Testis (tissue), 3 donors: ENCODE data around the gene COMMD7. TPM values are rescaled to one million over a fixed set of nuclear protein-coding genes. Genes with fewer than 3 reads are reported as not detected.

Experiments
- DNase-seq: peaks from one replicate; pipeline ENCODE4 v3.0.0-alpha.2; 2019
- H3K27ac ChIP-seq, 2 donors: fragments of 200-600 bp; sonication (generic); one replicate each; pipeline ENCODE4 v1.5.1; 2019
- H3K27me3 ChIP-seq: fragments of 200-600 bp; sonication (generic); one replicate; pipeline ENCODE4 v1.5.1; 2019
- H3K36me3 ChIP-seq: fragments of 200-600 bp; sonication (generic); one replicate; pipeline ENCODE4 v1.5.1; 2017; ENCODE audit warnings: low read depth; ENCODE audit errors: missing control alignments
- H3K4me1 ChIP-seq: fragments of 200-600 bp; sonication (generic); one replicate; pipeline ENCODE4 v1.5.1; 2019
- H3K4me3 ChIP-seq, 2 donors: fragments of 200-600 bp; sonication (generic); one replicate each; pipeline ENCODE4 v1.5.1; 2017 to 2019
- H3K9me3 ChIP-seq: fragments of 200-600 bp; sonication (generic); one replicate; pipeline ENCODE4 v1.5.1; 2017
- POLR2A ChIP-seq: fragments of 450-650 bp; IDR thresholded peaks from one replicate; pipeline ENCODE4 v1.6.1; 2017; ENCODE audit warnings: antibody characterized with exemption, mild to moderate bottlenecking, moderate library complexity
- WGBS, 2 donors: methylation state at CpG; one replicate each; pipeline ENCODE4 v1.1.5; 2018; 5-methylcytosine and 5-hydroxymethylcytosine counted together
- intact Hi-C: fragments of 100-400 bp; cut with DNase I; formaldehyde crosslinking; loops from one replicate; pipeline ENCODE4 v1.15.1; 2023; ENCODE audit warnings: low total_unique reads
- polyA plus RNA-seq: library from polyadenylated mRNA; stranded (reverse); fragments of 350-450 nt; fragmentation: Illumina TruSeq; extraction: RNeasy Lipid Tissue Mini Kit (QIAGEN cat#74804); gene quantifications from one replicate; pipeline ENCODE4 v1.2.3, GENCODE V29; 2014; ENCODE audit warnings: low read depth, low replicate concordance; ENCODE audit not compliant: insufficient read depth
- total RNA-seq, 2 donors: library from RNA; depleted of rRNA; stranded (reverse); fragments of >200 nt; gene quantifications; one replicate each; pipeline ENCODE4 v1.2.3, GENCODE V29; 2016
- TF ChIP-seq, protein P1 (sequence below), 3 experiments: fragments of 450-650 bp in 2 of 3; fragments of 200-600 bp in 1 of 3; sonication (generic) in 1 of 3; IDR thresholded peaks; one replicate each; pipeline ENCODE4 v1.5.1; 2016 to 2019; ENCODE audit warnings: antibody characterized with exemption in 3 of 3, mild to moderate bottlenecking in 2 of 3, moderate library complexity in 1 of 3

The COMMD7 gene
- total and polyA plus RNA-seq, 3 donors from 2014 or later: 18.0 to 26.0 (median 21.8) TPM

GRCh38 chr20:32678948-32679347 is 64.3 kb downstream of the COMMD7 start:
- Histone ChIP-seq H3K27ac (no peak overlapping the region), H3K9me3 (no peaks in the 10 kb centered on the region), H3K27me3 (no peaks in the 10 kb centered on the region), H3K36me3 (no peaks in the 10 kb centered on the region), H3K4me3 (no peak overlapping the region), H3K4me1 (peaks cover 13% of the 10 kb centered on the region)
- DNase-seq: no peak
- intact Hi-C loops: no loop called here
- WGBS, 2 donors: 70 to 90% methylated on average over 5 to 6 of the region's 6 CpGs
- TF ChIP-seq, protein P1, sequence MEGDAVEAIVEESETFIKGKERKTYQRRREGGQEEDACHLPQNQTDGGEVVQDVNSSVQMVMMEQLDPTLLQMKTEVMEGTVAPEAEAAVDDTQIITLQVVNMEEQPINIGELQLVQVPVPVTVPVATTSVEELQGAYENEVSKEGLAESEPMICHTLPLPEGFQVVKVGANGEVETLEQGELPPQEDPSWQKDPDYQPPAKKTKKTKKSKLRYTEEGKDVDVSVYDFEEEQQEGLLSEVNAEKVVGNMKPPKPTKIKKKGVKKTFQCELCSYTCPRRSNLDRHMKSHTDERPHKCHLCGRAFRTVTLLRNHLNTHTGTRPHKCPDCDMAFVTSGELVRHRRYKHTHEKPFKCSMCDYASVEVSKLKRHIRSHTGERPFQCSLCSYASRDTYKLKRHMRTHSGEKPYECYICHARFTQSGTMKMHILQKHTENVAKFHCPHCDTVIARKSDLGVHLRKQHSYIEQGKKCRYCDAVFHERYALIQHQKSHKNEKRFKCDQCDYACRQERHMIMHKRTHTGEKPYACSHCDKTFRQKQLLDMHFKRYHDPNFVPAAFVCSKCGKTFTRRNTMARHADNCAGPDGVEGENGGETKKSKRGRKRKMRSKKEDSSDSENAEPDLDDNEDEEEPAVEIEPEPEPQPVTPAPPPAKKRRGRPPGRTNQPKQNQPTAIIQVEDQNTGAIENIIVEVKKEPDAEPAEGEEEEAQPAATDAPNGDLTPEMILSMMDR (IDR thresholded peaks at IDR 0.05): no peak
- TF ChIP-seq POLR2A: no peak

- WGBS, 2 donors: 86 to 88% methylated on average over 13 of the region's 13 CpGs
- H3K4me3 ChIP-seq: no peak overlapping the region
- TF ChIP-seq, protein P1 (IDR thresholded peaks at IDR 0.05): no peak
- no peak for TF ChIP-seq POLR2A
- intact Hi-C loops: no loop called here
- no peak for DNase-seq
- H3K4me1 ChIP-seq: peaks cover 18% of the 10 kb centered on the region
- H3K9me3 ChIP-seq: no peaks in the 10 kb centered on the region
- H3K27ac ChIP-seq: no peak overlapping the region
- H3K36me3 ChIP-seq: no peaks in the 10 kb centered on the region
- no peaks in the 10 kb centered on the region for H3K27me3 ChIP-seq
Measured at GRCh38 chr20:32675223-32675975, 67.9 kb downstream of the COMMD7 start.

DNA sequence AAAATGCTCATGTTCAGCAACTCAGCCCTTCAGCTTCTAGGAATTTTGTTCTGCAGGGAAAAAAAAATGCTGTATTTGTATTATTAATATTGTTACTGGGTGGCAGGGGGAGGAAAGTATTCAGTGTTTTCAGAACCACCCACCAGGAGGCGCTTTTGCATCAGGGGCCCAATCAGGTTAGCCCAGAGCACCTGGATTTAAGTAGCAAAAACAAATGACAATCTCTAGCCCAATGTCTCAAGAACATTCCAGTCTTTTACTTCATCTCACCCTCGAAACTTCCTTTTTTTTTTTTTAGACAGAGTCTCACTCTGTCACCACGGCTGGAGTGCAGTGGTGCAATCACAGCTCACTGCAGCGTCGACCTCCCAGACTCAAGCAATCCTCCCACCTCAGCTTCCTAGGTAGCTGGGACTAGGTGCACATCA is 68.9 kb downstream of the COMMD7 start:
- 71 to 76% methylated on average over 5 of the region's 5 CpGs for WGBS, 2 donors
- Histone ChIP-seq H3K27ac (no peak overlapping the region), H3K9me3 (no peaks in the 10 kb centered on the region), H3K4me3 (no peak overlapping the region), H3K36me3 (no peaks in the 10 kb centered on the region), H3K27me3 (no peaks in the 10 kb centered on the region), H3K4me1 (peaks cover 17% of the 10 kb centered on the region)
- intact Hi-C loops: no loop called here
- no peak for DNase-seq
- TF ChIP-seq POLR2A: no peak
- TF ChIP-seq, protein P1 (IDR thresholded peaks at IDR 0.05): peak; percentile 47 to 56 (median 56)

- Histone ChIP-seq H3K4me1 (peaks cover 17% of the 10 kb centered on the region), H3K9me3 (no peaks in the 10 kb centered on the region), H3K36me3 (no peaks in the 10 kb centered on the region), H3K4me3 (no peak overlapping the region), H3K27me3 (no peaks in the 10 kb centered on the region), H3K27ac (no peak overlapping the region)
- intact Hi-C loops: no loop called here
- 69 to 75% methylated on average over 13 to 21 of the region's 22 CpGs for WGBS, 2 donors
- no peak for DNase-seq
- TF ChIP-seq, protein P1 (IDR thresholded peaks at IDR 0.05): no peak
- no peak for TF ChIP-seq POLR2A
Measured at GRCh38 chr20:32672982-32673851, 70.0 kb downstream of the COMMD7 start.
